ENCODE data around the gene ALK.

DNA sequence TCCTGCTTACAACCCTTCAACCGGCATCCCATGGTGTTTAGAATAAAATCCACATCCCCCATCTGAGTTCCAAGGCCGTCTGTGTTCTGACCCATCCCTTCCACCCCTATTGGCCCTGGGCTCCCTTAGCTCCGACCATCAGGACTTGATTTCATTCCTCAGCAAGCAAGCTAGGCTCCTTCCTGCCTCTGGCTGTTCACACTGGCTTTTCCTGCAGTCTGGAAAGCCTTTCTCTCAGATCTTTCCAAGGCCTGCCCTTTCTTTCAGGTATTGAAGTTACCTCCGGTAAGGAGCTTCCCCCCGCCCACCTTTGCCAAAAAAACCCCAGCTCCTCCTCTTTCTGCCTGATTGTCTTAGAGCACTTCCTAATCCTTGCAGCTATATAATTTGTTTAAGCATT lies 719.4 kb downstream of the ALK start:
- TF ChIP-seq, protein P1, sequence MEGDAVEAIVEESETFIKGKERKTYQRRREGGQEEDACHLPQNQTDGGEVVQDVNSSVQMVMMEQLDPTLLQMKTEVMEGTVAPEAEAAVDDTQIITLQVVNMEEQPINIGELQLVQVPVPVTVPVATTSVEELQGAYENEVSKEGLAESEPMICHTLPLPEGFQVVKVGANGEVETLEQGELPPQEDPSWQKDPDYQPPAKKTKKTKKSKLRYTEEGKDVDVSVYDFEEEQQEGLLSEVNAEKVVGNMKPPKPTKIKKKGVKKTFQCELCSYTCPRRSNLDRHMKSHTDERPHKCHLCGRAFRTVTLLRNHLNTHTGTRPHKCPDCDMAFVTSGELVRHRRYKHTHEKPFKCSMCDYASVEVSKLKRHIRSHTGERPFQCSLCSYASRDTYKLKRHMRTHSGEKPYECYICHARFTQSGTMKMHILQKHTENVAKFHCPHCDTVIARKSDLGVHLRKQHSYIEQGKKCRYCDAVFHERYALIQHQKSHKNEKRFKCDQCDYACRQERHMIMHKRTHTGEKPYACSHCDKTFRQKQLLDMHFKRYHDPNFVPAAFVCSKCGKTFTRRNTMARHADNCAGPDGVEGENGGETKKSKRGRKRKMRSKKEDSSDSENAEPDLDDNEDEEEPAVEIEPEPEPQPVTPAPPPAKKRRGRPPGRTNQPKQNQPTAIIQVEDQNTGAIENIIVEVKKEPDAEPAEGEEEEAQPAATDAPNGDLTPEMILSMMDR (IDR thresholded peaks at IDR 0.05; ENCODE audit: low read depth, low read length), result no peak
- no peak for TF ChIP-seq EZH2phosphoT487 (IDR thresholded peaks at IDR 0.05; ENCODE audit: low read depth)
